Measurements from ENCODE around the gene BCL2. TPM values are rescaled to one million over a fixed set of nuclear protein-coding genes. Genes with fewer than 3 reads are reported as not detected.

Gene BCL2
- total and polyA plus RNA-seq, 8 donors, result 6.3 to 11.3 (median 10.8) TPM

- no peaks in the 10 kb centered on the region for H3K36me3 ChIP-seq
- intact Hi-C loops (cut with DNase I), result no loop called here
- no peaks in the 10 kb centered on the region for H3K4me1 ChIP-seq
- H3K27me3 ChIP-seq, result no peaks in the 10 kb centered on the region
- H3K9me3 ChIP-seq, result no peaks in the 10 kb centered on the region
- no peak for DNase-seq
- no peak overlapping the region for H3K4me3 ChIP-seq
- H3K27ac ChIP-seq, result no peak overlapping the region
- no peak for TF ChIP-seq CTCF (IDR thresholded peaks at IDR 0.05)
- no peak for ATAC-seq
Observed at GRCh38 chr18:63090334-63090733, 229.2 kb downstream of the BCL2 start.

DNA sequence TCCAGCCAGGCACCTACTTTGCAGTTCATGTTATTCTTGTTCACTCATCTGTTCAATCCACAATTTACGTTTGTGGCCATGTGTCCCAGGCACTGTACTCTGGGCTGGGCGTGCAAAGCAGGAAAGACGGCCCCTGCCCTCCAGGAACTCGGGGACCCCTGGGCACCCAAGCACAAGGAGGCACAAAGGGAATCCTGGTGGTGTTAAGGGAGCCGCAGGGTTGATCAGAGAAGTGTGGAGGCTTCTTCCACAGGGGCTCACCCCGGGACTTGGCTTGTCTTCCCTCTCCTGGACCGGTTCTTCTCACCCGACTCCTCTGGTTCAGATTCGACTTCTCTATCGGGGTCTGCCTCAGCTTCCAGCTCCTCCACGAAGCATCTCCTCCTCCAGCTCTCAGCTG is 230.5 kb downstream of the BCL2 start:
- Histone ChIP-seq H3K4me1 (no peaks in the 10 kb centered on the region), H3K27me3 (no peaks in the 10 kb centered on the region), H3K27ac (no peak overlapping the region), H3K4me3 (no peak overlapping the region), H3K9me3 (no peaks in the 10 kb centered on the region), H3K36me3 (no peaks in the 10 kb centered on the region)
- ATAC-seq (no peak), DNase-seq (no peak)
- intact Hi-C loops (cut with DNase I), result no loop called here
- TF ChIP-seq CTCF (IDR thresholded peaks at IDR 0.05), result no peak

DNA sequence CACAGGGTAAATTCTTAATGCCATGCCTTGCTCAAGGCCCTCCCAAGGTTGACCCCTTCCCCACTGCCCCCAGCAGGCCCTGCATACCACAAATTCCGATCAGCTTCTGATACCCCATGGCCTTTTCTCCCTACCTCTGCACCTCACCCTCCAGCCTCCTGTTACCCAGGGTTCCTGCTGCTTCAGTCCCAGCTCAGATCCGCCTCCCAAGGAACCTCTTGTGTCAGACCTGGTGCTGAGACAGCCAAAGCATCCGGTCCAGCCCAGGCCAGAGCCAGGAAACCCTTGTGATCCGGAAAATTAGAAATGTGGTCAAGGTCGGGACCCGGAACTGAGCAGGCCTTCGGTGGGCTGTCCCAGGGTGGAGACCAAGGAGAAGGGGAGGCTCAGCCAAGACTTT is 231.3 kb downstream of the BCL2 start:
- intact Hi-C loops (cut with DNase I), result no loop called here

DNA sequence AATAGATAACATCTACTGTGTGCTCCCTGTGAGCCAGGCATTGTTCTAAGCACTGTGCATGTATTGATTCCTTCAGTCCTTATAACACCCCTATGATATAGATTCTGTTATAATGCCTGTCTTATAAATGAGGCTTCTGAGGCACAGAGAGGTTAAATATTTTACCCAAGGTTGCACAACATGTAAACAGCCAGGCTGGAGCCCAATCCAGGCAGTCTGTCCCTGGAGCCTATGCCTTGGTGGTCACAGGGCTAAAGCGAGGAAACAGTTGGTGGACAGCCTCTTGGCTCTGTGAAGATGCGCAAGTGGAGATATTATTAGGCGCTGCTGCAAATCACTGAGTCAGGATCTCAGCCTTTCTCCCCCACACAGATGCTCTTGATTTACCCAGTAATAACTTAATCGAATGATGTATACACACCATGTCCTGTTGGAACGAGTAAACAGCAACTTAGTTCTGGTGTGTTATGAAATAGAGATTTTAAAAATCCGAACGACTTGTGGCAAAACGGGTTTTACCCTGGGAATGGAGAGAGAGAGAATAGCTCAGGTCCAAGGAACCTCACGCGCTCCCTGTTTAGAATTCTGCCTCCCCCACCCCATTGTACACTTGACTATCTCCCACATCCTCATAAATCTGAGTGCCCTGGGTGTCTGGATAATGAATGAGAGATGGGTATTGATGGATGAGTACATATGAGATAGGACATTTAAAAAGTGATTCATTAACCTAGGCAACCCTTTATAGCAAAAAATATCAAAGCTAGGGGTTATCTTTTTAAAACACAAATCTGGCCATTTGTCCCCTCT is 231.9 kb downstream of the BCL2 start:
- Histone ChIP-seq H3K9me3 (no peaks in the 10 kb centered on the region), H3K27me3 (no peaks in the 10 kb centered on the region), H3K27ac (no peak overlapping the region), H3K4me3 (no peak overlapping the region), H3K4me1 (no peaks in the 10 kb centered on the region), H3K36me3 (no peaks in the 10 kb centered on the region)
- TF ChIP-seq CTCF (IDR thresholded peaks at IDR 0.05), result no peak
- intact Hi-C loops (cut with DNase I), result no loop called here
- ATAC-seq (no peak), DNase-seq (no peak)

More for the DNA sequence above, 231.3 kb downstream of the BCL2 start:
- TF ChIP-seq CTCF (IDR thresholded peaks at IDR 0.05), result no peak
- Histone ChIP-seq H3K9me3 (no peaks in the 10 kb centered on the region), H3K27ac (no peak overlapping the region), H3K4me3 (no peak overlapping the region), H3K27me3 (no peaks in the 10 kb centered on the region), H3K4me1 (no peaks in the 10 kb centered on the region), H3K36me3 (no peaks in the 10 kb centered on the region)
- DNase-seq (no peak), ATAC-seq (no peak)

- no peak for ATAC-seq
- no peaks in the 10 kb centered on the region for H3K9me3 ChIP-seq
Observed at GRCh38 chr18:63085611-63086010, 234.0 kb downstream of the BCL2 start.

More at GRCh38 chr18:63085611-63086010, 234.0 kb downstream of the BCL2 start:
- H3K27ac ChIP-seq, result no peak overlapping the region
- H3K36me3 ChIP-seq, result no peaks in the 10 kb centered on the region
- no peak for DNase-seq
- no peak for TF ChIP-seq CTCF (IDR thresholded peaks at IDR 0.05)
- no peak overlapping the region for H3K4me3 ChIP-seq
- no peaks in the 10 kb centered on the region for H3K27me3 ChIP-seq
- H3K4me1 ChIP-seq, result no peaks in the 10 kb centered on the region
- intact Hi-C loops (cut with DNase I), result no loop called here

All from left lung (tissue), 10 donors.